GM13977 (cell line): ENCODE data around the gene MYO9A.

Experiments
- DNase-seq: peaks from one replicate; pipeline ENCODE4 v3.0.0; 2012; ENCODE audit warnings: low spot score
- in situ Hi-C: fragments of 300-500 bp; cut with MboI; formaldehyde crosslinking; loops from one replicate; pipeline ENCODE4 v1.12.0; 2022; ENCODE audit warnings: low sequenced_read_pairs, low pct_unique_long_range_greater_than_20kb, mixed read lengths, inconsistent platforms; ENCODE audit not compliant: unreplicated experiment
- TF ChIP-seq, protein P1 (sequence below): IDR thresholded peaks from 2 replicates; pipeline ENCODE4 v1.5.1; 2012; ENCODE audit warnings: mild to moderate bottlenecking, control low read depth; ENCODE audit not compliant: insufficient read depth; ENCODE audit errors: extremely low read depth, missing control alignments

MYO9A gene

GRCh38 chr15:71899674-71900073 is 218.3 kb downstream of the MYO9A start:
- DNase-seq, result no peak
- TF ChIP-seq, protein P1, sequence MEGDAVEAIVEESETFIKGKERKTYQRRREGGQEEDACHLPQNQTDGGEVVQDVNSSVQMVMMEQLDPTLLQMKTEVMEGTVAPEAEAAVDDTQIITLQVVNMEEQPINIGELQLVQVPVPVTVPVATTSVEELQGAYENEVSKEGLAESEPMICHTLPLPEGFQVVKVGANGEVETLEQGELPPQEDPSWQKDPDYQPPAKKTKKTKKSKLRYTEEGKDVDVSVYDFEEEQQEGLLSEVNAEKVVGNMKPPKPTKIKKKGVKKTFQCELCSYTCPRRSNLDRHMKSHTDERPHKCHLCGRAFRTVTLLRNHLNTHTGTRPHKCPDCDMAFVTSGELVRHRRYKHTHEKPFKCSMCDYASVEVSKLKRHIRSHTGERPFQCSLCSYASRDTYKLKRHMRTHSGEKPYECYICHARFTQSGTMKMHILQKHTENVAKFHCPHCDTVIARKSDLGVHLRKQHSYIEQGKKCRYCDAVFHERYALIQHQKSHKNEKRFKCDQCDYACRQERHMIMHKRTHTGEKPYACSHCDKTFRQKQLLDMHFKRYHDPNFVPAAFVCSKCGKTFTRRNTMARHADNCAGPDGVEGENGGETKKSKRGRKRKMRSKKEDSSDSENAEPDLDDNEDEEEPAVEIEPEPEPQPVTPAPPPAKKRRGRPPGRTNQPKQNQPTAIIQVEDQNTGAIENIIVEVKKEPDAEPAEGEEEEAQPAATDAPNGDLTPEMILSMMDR, result no peak
- in situ Hi-C loops, result no loop called here

- in situ Hi-C loops, result no loop called here
- TF ChIP-seq, protein P1, result no peak
- DNase-seq, result no peak
Measured at GRCh38 chr15:71893691-71894090, 224.3 kb downstream of the MYO9A start.

GRCh38 chr15:71892335-71892734 is 225.6 kb downstream of the MYO9A start:
- no peak for DNase-seq
- in situ Hi-C loops, result no loop called here
- TF ChIP-seq, protein P1, result no peak

GRCh38 chr15:71891026-71891425 is 226.9 kb downstream of the MYO9A start:
- TF ChIP-seq, protein P1, result no peak
- in situ Hi-C loops, result no loop called here
- DNase-seq, result no peak

DNA sequence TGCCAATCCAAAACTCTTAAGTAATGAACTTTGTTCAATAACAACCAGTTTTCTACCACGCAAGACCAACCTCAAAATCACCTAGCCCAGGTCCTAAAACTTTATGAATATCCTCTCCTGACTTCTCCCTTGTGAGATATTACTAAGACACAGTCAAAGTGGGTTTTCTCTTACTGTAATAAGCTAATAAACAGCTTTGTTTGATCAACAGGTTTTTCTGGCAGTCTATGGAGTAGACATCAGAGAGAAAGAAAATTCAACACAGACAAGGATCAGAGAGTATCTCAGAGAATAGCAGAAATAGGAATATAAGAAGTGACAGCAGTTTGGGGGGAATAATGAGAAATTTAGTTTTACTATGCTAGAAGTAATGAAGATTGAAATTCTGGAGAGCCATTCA is 228.0 kb downstream of the MYO9A start:
- TF ChIP-seq, protein P1, result no peak
- DNase-seq, result no peak
- in situ Hi-C loops, result no loop called here

- no peak for DNase-seq
- in situ Hi-C loops, result no loop called here
- TF ChIP-seq, protein P1, result no peak
Measured at GRCh38 chr15:71889385-71889784, 228.6 kb downstream of the MYO9A start.

DNA sequence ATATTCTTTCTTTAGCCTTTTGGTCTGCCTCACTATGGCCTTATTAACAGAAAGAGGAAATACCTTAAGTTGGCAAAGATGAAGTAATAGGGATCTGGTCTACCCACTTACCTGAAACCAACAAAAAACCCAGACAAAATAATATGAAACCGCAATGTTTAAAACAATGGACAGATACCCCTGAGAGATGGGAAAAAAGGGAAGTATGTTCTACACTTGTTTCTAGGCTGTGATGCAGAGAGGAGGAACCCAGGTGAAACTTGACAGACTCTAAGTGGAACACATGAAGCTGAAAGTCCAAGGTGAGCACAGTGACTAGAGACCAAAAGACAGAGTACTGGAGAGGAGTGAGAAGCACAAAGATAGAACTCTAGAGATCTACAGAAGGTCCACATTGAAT is 229.2 kb downstream of the MYO9A start:
- in situ Hi-C loops, result no loop called here
- no peak for DNase-seq
- TF ChIP-seq, protein P1, result no peak
